22Rv1 (cell line): ENCODE measurements around the gene PTPRE.

ENCODE experiments used
- H3K27ac ChIP-seq: fragments of 450-650 bp; 2 replicates; pipeline ENCODE4 v1.5.1; 2017
- CTCF ChIP-seq: fragments of 450-650 bp; IDR thresholded peaks from 2 replicates; pipeline ENCODE4 v1.5.1; 2017; ENCODE audit warnings: mild to moderate bottlenecking
- ZFX ChIP-seq: fragments of 450-650 bp; IDR thresholded peaks from 2 replicates; pipeline ENCODE4 v1.6.1; 2017; ENCODE audit warnings: antibody characterized with exemption, borderline replicate concordance

The PTPRE gene

GRCh38 chr10:127968027-127968441 is 61.1 kb downstream of the PTPRE start:
- TF ChIP-seq ZFX (no peak), CTCF (no peak)

GRCh38 chr10:127968659-127969058 is 61.8 kb downstream of the PTPRE start:
- no peak for TF ChIP-seq CTCF
- TF ChIP-seq ZFX: no peak
- H3K27ac ChIP-seq: no peak overlapping the region

More at GRCh38 chr10:127968027-127968441, 61.1 kb downstream of the PTPRE start:
- no peak overlapping the region for H3K27ac ChIP-seq

- H3K27ac ChIP-seq: no peak overlapping the region
- TF ChIP-seq CTCF: no peak
- no peak for TF ChIP-seq ZFX
Observed at GRCh38 chr10:127971101-127971946, 64.4 kb downstream of the PTPRE start.

GRCh38 chr10:127971963-127972615 is 65.2 kb downstream of the PTPRE start:
- TF ChIP-seq CTCF (no peak), ZFX (no peak)
- H3K27ac ChIP-seq: no peak overlapping the region

GRCh38 chr10:127972751-127973357 is 66.0 kb downstream of the PTPRE start:
- TF ChIP-seq CTCF (no peak), ZFX (no peak)

GRCh38 chr10:127973791-127974311 is 66.9 kb downstream of the PTPRE start:
- H3K27ac ChIP-seq: no peak overlapping the region
- TF ChIP-seq CTCF (no peak), ZFX (no peak)

More at GRCh38 chr10:127972751-127973357, 66.0 kb downstream of the PTPRE start:
- no peak overlapping the region for H3K27ac ChIP-seq
